ENCODE results near the gene FAM174A. TPM values are rescaled to one million over a fixed set of nuclear protein-coding genes. Genes with fewer than 3 reads are reported as not detected.

The FAM174A gene
- total and polyA plus RNA-seq, 2 donors (not counting 1 experiment from before 2014, with no cell fraction given), result 4.3 to 6.1 TPM

DNA sequence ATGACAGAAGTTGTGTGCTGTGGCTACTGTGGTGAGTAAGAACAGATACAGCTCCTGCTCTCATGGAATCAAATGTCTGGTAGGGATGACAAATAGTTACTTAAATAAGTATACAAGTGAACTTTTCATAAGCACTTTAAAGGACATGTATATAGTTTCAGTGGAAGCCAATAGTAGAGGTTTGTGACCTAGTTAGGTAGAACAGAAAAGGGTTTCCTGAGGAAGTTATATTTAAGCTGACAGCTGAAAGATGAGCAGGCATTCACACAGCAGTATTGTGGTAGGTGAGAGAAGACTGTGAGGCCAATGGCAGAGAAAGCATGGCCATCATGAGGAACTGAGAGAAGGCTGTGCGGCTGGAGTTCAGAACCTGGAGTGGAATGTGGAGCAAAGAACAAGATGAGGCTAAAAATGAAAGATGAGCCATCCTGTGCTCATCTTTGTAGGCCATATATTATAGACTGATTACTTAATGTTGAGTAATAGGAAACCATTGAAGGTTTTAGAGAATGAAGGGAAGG, 15.4 kb downstream of the FAM174A start:
- intact Hi-C loops (cut with micrococcal nuclease), result no loop called here
- no peak overlapping the region for H3K4me2 ChIP-seq (replicated peaks; ENCODE audit: low read depth, low read length, poor library complexity, severe bottlenecking)
- no peak overlapping the region for H3K27ac ChIP-seq (ENCODE audit: low read length in 2 of 2)
- no peaks in the 10 kb centered on the region for H3K4me1 ChIP-seq (ENCODE audit: control insufficient read depth in 2 of 2, insufficient read depth in 2 of 2, low read length in 2 of 2)
- H3K36me3 ChIP-seq (replicated peaks in 1 of 2; ENCODE audit: control extremely low read depth in 1 of 2, control insufficient read depth in 1 of 2, extremely low read depth in 1 of 2, insufficient read depth in 2 of 2, low read length in 1 of 2), result no peaks in the 10 kb centered on the region
- ATAC-seq (ENCODE audit: low read depth) (no peak), DNase-seq (no peak)
- no peaks in the 10 kb centered on the region for H3K9me3 Mint-ChIP-seq (ENCODE audit: insufficient read depth)
- H3K9ac ChIP-seq (ENCODE audit: low read length), result no peak overlapping the region
- no peaks in the 10 kb centered on the region for H3K27me3 Mint-ChIP-seq
- ChIA-PET POLR2A (no interaction called here), CTCF (no interaction called here)
- WGBS (ENCODE audit: insufficient coverage), result 83% methylated on average over 1 of the region's 1 CpG
- H3K4me3 Mint-ChIP-seq, result no peak overlapping the region
- H3K4me1 Mint-ChIP-seq, result no peaks in the 10 kb centered on the region
- H3K27ac Mint-ChIP-seq, result no peak overlapping the region
- H4K20me1 ChIP-seq (ENCODE audit: control insufficient read depth, insufficient read depth, low read length, poor library complexity, severe bottlenecking), result no peaks in the 10 kb centered on the region
- no peak overlapping the region for H3K4me3 ChIP-seq (ENCODE audit: control extremely low read depth in 1 of 5, extremely low read depth in 1 of 5, insufficient read depth in 1 of 5, low read depth in 2 of 5, low read length in 4 of 5)
- no peak overlapping the region for H2AFZ ChIP-seq (ENCODE audit: insufficient read depth, low read depth, low read length, poor library complexity, severe bottlenecking)
- no peaks in the 10 kb centered on the region for H3K27me3 ChIP-seq (replicated peaks in 1 of 4; ENCODE audit: control extremely low read depth in 1 of 4, control insufficient read depth in 3 of 4, insufficient read depth in 4 of 4, low read length in 3 of 4)
- no peaks in the 10 kb centered on the region for H3K79me2 ChIP-seq (ENCODE audit: control insufficient read depth, insufficient read depth, low read length)
- no peaks in the 10 kb centered on the region for H3K9me3 ChIP-seq (ENCODE audit: control extremely low read depth in 1 of 3, control insufficient read depth in 2 of 3, insufficient read depth in 1 of 3, low read length in 2 of 3)
- no peak for TF ChIP-seq EZH2 (IDR thresholded peaks at IDR 0.05; ENCODE audit: borderline replicate concordance, insufficient read depth, low read depth, low read length, poor library complexity, severe bottlenecking)
- TF ChIP-seq, protein P1, sequence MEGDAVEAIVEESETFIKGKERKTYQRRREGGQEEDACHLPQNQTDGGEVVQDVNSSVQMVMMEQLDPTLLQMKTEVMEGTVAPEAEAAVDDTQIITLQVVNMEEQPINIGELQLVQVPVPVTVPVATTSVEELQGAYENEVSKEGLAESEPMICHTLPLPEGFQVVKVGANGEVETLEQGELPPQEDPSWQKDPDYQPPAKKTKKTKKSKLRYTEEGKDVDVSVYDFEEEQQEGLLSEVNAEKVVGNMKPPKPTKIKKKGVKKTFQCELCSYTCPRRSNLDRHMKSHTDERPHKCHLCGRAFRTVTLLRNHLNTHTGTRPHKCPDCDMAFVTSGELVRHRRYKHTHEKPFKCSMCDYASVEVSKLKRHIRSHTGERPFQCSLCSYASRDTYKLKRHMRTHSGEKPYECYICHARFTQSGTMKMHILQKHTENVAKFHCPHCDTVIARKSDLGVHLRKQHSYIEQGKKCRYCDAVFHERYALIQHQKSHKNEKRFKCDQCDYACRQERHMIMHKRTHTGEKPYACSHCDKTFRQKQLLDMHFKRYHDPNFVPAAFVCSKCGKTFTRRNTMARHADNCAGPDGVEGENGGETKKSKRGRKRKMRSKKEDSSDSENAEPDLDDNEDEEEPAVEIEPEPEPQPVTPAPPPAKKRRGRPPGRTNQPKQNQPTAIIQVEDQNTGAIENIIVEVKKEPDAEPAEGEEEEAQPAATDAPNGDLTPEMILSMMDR (IDR thresholded peaks at IDR 0.05), result no peak

DNA sequence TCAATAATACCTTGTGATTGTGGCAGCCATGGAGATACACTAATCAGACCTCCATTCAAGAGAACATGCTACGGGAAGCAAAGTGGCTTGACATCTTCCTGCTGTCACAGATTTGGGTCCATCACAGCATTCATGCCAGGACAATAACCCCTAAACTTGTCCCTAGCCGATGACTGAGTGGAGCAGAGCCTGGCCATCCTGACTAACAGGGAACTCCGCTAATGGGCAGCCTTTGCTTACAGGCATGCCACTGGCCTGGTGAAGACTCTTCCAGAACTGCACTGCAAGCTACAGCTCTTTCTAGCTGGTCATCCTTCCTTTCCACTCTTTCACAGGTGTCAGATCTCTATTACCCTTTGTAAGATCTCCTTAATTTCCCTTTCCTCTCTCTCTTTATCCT, 16.0 kb downstream of the FAM174A start:
- Histone ChIP-seq H2AFZ (ENCODE audit: insufficient read depth, low read depth, low read length, poor library complexity, severe bottlenecking) (no peak overlapping the region), H3K4me3 (ENCODE audit: control extremely low read depth in 1 of 5, extremely low read depth in 1 of 5, insufficient read depth in 1 of 5, low read depth in 2 of 5, low read length in 4 of 5) (no peak overlapping the region), H3K4me1 (ENCODE audit: control insufficient read depth in 2 of 2, insufficient read depth in 2 of 2, low read length in 2 of 2) (no peaks in the 10 kb centered on the region), H3K79me2 (ENCODE audit: control insufficient read depth, insufficient read depth, low read length) (no peaks in the 10 kb centered on the region), H3K27me3 (replicated peaks in 1 of 4; ENCODE audit: control extremely low read depth in 1 of 4, control insufficient read depth in 3 of 4, insufficient read depth in 4 of 4, low read length in 3 of 4) (no peaks in the 10 kb centered on the region), H3K9ac (ENCODE audit: low read length) (no peak overlapping the region), H3K4me2 (replicated peaks; ENCODE audit: low read depth, low read length, poor library complexity, severe bottlenecking) (no peak overlapping the region), H3K27ac (ENCODE audit: low read length in 2 of 2) (no peak overlapping the region), H3K36me3 (replicated peaks in 1 of 2; ENCODE audit: control extremely low read depth in 1 of 2, control insufficient read depth in 1 of 2, extremely low read depth in 1 of 2, insufficient read depth in 2 of 2, low read length in 1 of 2) (no peaks in the 10 kb centered on the region), H3K9me3 (ENCODE audit: control extremely low read depth in 1 of 3, control insufficient read depth in 2 of 3, insufficient read depth in 1 of 3, low read length in 2 of 3) (no peaks in the 10 kb centered on the region), H4K20me1 (ENCODE audit: control insufficient read depth, insufficient read depth, low read length, poor library complexity, severe bottlenecking) (no peaks in the 10 kb centered on the region)
- Mint-ChIP-seq H3K27ac (no peak overlapping the region), H3K27me3 (no peaks in the 10 kb centered on the region), H3K9me3 (ENCODE audit: insufficient read depth) (no peaks in the 10 kb centered on the region), H3K4me3 (no peak overlapping the region), H3K4me1 (no peaks in the 10 kb centered on the region)
- intact Hi-C loops (cut with micrococcal nuclease), result no loop called here
- TF ChIP-seq EZH2 (IDR thresholded peaks at IDR 0.05; ENCODE audit: borderline replicate concordance, insufficient read depth, low read depth, low read length, poor library complexity, severe bottlenecking), result no peak
- TF ChIP-seq, protein P1 (IDR thresholded peaks at IDR 0.05), result no peak
- DNase-seq (no peak), ATAC-seq (ENCODE audit: low read depth) (no peak)
- ChIA-PET CTCF (no interaction called here), POLR2A (no interaction called here)
- WGBS (ENCODE audit: insufficient coverage), result 100% methylated on average over 3 of the region's 3 CpGs

All from B cell (primary cell).